CD4-positive, alpha-beta T cell treated with Interleukin-15 for 1 hour (primary cell): ENCODE data around the gene ZNF783.
"Not testable (repeated sequence)": the region's sequence is repeated elsewhere in the genome, so short reads cannot be mapped to it uniquely, and the experiment has no call there.

Source experiments
- DNase-seq: peaks from one replicate; pipeline ENCODE4 v3.0.0-alpha.2; 2020

The ZNF783 gene

DNA sequence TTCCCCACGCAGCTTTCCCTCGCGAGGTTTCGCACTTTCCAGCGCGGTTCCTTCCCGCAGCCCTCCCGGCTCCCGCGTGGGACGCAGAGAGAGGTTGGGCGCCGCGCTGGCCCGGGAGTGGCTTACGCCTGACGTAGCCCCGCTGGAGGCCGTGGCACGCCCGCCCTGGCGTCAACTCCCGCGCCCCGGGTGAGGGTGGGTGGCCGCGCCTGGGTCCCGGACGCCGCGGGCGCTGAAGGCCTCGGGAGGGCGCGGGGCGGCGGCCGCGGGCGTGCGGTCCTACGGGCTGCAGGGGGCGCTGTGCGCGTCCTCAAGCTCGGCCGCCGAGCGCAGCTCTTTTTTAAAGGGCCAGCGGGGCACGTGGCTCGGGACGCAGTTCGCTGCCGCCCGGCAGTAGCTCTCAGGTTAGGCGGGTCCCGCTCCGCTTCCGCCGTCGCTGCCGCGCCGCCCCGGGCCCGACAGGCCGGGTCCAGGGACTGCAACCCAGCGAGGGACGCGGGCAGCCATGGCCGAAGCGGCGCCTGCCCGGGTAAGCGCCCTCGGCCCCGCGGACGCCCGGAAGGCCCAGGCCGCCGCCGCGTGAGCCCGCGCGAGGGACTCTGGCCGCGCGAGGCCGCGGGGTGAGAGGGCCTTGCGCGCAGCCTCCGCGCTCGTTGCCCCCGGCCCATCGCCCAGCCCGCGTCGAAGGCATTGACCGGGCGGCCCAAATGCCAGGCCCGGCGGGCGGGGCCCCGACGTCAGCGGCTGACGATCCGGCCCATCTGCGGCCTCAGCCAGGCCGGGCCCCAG is at the start of gene ZNF783:
TSS of gene ZNF783 (plus strand) at position 368 of the 789 bp plus-strand sequence. CDS start at position 506, 138 bp downstream.
- DNase-seq, result peak; percentile 87

DNA sequence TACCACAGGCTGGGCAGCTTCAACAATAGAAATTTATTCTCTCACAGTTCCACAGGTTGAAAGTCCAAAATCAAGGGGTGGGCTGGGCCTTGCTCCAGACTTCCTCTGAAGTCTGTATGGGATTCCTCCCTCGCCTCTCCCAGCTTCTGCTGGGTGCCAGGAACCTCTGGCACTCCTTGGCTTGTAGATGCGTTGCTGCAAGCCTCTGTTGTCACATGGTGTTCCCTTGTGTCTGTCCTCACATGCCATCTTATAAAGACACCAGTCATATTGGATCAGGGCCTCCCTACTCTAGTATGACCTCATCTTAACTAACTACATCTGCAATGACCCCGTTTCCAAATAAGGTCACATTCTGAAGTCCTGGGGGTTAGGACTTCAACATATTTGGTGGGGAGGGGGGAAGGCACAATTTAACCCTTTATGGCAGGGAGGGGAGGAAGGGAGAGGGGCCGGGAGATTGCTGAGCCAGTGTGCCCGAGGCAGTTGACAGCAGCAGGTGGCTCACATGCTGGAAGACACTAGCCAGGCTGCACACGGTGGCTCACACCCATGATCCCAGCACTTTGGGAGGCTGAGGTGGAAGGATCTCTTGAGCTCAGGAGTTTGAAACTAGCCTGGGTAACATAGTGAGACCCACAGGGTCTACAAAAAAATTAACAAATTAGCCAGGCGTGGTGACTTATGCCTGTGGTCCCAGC is 47.8 kb upstream of the ZNF783 start:
- no peak for DNase-seq

DNA sequence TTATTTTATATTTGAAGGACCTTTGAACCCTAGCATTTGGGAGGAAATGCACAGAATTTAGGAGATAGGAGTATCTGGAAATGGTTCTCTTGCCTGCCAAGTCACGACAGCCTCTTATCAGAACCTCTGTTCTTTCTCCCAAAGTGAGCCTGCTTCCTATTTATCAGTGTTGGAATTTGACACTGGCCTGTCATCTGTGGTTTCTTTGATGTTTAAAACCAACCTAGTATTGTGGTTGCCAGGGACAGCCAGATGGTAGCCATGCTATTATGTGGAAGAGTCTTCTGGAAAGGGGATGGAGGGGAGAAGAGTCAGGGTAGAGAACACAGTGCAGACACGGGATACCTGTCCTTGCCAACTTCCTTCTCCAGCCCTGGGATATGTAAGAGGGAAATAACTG is 45.6 kb upstream of the ZNF783 start:
- no peak for DNase-seq

DNA sequence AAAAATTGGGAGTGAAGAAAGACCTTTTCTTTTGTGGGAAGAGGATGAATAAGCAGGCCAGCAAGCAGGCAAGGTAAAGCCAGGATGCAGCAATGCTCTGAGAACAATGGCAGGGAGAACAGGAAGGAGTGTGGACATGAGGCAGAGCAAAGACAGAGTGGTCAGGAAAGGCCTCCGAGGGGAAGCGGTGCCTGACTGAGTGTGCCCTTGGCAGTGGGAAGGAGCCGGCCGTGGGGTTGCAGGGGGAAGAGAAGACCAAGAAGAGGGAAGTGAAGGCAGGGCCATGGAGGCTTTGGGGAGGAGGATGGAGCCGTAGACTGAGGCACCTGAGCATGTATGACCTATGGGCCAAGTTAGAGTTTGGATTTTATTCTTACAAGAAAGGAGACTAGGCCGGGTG is 44.4 kb upstream of the ZNF783 start:
- no peak for DNase-seq

DNA sequence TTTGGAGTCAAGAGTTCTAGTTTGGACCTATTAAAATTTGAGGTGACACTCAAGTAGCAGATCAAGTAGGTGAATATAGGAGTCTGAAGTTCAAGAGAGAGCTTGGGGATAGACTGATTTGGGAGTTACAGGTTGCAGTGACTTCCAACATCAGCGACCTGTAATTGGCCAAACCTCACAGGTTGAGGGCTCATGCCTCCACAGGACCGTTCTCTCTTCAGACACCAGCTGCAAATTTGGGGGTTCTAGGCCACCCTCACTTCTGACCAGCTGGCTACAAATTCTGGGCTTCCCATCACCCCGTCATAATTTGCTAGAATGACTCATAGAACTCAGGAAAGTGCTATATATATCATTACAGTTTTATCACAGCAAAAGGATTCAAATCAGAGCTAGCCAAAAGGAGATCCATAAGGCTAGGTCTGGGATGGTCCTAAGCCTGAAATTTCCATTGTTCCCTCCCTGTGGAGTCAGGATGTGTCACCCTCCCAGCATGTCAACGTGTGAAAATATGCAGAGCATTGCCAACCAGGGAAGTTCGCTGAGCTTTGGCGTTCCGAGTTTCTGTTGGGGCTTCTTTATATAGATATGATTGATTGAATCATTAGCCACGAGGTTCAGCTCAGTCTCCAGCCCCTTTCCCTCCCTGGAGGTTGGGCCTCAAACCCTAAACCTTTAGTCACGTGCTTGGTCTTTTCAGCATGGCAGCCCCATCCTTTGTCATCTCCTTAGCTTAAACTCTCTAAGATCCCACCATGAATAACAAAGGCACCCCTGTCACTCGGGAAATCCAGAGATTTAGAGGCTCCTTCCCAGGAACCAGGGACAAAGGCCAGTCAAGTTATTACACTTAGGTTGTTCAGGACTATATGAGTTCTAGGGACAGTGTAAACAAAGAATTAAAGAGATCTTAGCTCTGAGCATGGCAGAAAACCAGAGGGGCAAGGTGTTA is 43.3 kb upstream of the ZNF783 start:
- DNase-seq, result no peak

DNA sequence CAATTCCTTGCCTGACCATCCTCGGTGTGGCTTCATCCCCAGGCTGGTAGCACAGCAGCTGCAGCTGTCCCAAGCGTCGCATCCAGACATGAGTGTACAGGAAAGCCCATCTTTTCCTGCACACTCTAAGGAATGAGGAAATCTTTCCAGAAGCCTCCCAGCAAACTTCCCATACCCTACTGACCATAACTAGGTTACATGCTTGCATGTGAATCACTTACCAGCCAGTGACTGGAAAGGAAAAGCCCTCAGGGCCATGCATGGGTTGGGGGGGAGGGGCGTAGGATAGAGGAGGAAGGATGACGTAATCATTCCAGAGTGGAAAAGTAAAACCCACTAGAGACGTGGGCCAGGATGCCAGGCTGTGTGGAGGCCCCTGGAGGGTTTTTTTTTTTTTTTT is 41.5 kb upstream of the ZNF783 start:
- no peak for DNase-seq

DNA sequence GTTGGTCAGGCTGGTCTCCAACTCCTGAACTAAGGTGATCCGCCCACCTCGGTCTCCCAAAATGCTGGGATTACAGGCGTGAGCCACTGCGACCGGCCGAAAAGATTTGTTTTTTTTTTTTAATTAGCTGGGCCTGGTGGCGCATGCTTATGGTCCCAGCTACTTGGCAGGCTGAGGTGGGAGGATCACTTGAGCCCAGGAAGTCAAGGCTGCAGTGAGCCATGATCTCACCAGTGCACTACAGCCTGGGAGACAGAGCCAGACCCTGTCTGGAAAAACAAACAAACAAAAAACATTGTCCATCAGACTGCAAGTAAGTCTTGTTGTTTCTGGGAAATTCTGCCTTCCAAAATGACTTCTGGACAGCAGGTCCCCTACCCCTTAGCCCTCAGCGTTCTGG is 38.8 kb upstream of the ZNF783 start:
- no peak for DNase-seq

DNA sequence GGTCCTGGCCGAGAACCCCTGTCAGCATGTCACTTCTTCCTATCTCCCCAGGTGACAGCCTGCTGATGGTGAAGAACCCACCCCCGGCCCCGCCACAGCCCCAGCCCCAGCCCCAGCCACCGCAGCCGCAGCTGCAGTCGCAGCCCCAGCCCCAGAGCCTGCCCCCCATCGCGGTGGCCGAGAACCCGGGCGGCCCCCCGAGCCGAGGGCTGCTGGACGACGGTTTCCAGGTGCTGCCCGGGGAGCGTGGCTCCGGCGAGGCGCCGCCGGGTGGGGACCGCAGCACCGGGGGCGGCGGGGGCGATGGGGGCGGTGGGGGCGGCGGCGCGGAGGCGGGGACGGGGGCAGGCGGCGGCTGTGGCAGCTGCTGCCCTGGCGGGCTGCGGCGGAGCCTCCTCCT is 38.2 kb upstream of the ZNF783 start:
- no peak for DNase-seq

DNA sequence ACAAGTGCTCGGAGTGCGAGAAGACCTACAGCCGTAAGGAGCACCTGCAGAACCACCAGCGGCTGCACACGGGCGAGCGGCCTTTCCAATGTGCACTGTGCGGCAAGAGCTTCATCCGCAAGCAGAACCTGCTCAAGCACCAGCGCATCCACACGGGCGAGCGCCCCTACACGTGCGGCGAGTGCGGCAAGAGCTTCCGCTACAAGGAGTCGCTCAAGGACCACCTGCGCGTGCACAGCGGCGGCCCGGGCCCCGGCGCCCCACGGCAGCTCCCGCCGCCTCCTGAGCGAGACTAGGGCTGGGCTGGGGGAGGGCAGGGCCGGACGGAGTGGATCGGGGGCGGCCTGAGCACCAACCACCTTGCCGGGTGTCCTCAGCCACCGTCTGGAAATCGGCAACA is 37.6 kb upstream of the ZNF783 start:
- no peak for DNase-seq

DNA sequence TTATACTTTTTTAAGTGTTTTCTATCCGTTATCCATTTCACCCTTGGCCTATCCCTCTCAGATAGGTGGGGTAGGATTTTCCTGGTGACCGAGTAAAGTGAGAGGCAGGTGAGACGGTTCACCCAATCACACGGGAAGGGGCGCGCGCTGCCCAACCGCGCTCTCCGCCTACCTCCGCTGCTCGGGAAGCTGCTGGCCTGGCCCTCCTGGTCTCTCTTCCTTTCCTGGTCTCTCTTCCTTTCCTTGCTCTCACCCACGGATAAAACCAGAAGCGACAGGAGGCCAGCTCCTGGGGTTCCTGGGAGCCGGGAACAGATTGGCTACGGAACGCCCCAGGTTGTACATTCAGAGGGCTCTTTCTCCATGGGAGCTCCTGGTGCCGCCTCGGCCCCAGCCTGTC is 36.9 kb upstream of the ZNF783 start:
- DNase-seq, result no peak

DNA sequence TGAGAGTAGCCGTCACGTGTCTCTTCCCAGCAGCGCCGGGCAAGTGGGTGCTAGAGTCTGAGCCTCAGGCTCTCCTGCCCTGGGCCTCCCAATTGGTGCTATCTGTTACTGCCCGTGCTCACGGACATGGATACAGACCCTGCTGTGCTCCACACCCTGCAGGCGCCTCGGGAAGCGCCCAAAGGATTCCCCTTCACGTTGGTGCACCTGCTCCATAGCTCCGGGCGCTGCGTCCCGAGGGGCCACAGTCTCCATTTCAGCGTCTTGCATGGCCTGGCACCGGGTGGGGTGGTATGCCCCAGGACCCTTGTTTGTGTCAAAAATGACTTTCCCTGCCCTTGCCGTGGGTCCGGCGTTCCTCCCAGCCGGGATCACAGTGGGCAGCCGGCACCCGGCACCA is 36.3 kb upstream of the ZNF783 start:
- DNase-seq, result no peak

DNA sequence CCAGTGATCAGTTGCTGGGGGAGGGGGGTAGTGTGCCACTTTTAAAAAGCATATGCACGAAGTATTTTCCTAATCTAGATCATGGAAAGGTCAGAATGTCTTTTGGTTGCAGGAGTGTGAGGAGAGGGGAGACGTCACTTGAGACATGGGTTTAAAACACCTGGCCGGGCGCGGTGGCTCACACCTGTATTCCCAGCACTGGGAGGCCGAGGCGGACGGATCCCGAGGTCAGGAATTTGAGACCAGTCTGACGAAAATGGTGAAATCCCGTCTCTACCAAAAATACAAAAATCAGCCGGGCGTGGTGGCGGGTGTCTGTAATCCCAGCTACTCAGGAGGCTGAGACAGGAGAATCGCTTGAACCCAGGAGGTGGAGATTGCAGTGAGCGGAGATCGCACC is 35.6 kb upstream of the ZNF783 start:
- DNase-seq, result not testable (repeated sequence)

DNA sequence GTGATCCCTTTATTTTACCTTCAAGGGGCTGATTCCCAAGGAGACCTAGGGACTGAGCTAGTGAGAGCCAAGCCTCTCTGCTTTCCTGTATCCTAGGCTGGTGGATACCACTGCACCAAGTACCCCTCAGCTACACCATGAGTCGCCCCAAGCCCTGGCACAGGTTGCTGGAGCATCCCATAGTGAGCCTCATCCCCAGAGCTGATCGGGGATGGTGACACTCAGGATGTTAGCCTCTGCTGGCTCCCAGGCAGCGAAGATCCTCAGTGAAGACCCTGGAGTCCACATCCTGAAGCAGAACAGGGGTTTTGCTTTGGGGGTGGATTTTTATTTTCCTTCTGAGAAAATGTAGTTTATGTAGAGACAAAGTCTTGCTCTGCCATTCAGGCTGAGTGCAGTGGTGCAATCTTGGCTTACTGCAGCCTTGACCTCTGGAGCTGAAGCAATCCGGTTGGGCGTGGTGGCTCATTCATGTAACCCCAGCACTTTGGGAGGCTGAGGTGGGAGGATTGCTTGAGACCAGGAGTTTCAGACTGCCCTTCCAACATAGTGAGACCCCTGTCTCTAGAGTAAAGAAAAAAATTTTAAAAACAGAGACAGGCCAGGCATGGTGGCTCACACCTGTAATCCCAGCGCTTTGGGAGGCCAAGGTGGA is 35.0 kb upstream of the ZNF783 start:
- DNase-seq, result no peak

DNA sequence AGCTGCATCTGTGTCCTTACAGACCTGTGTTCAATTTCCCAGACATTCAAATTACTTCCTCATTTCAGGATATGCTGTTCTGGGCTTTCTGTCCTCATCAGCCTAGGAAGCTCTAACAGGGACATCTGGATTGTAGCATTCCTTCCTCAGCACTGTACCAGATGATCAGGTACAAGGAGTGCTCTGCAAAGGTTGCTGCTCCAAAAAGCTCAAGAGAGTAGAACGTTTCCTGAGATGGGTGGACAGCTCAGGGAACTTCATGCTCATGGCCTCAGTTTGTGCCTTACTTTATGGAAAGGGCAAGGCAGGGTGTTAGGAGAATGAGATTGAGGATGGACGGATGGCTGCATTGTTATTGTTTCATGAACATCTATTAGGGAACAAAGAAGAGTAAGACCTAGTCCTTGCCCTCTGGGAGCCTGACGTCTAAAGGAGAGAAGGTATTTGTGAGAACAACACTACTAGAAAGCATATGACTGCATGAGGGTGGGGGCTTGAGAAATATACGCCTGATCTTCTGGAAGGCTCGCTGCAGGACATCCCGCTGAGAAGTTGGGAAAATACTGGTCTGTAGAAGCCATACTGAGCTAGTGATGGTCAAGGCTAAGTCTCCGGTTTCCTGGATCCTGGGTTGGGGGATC is 33.0 kb upstream of the ZNF783 start:
- DNase-seq, result no peak

DNA sequence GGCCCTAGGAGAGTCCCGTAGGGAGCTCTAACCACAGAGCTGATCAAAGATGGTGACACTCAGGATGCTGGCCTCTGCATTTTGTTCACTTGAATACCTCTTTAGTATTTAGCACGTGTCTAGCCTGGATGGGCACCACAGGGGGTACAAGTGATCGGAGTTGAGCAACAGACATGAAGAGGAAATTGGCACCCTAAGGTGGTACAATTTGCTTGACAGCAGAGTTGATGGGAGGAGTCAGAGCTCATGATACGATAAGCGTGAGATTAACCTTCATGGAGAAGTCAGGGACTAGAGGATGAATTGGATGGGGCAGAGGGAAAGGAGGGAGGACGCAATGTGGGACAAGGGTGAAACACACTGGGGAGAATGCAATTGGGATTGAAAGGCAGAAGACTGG is 32.5 kb upstream of the ZNF783 start:
- no peak for DNase-seq

DNA sequence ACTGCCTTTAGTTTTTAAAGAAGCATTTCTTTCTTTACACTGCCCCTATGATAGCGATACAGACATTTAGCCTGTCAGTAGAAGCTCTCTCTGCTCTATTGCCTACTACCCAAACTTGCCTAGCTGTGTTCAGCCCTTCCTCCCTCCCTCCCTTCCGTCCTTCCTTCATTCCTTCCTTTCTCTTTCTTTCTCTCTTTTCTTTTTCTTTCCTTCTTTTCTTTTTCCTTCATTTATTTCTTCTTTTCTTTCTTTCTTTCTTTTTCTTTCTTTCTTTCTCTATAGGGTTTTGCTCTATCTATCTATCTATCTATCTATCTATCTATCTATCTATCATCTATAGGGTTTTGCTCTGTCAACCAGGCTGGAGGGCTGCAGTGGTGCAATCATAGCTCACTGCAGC is 29.6 kb upstream of the ZNF783 start:
- DNase-seq, result no peak

DNA sequence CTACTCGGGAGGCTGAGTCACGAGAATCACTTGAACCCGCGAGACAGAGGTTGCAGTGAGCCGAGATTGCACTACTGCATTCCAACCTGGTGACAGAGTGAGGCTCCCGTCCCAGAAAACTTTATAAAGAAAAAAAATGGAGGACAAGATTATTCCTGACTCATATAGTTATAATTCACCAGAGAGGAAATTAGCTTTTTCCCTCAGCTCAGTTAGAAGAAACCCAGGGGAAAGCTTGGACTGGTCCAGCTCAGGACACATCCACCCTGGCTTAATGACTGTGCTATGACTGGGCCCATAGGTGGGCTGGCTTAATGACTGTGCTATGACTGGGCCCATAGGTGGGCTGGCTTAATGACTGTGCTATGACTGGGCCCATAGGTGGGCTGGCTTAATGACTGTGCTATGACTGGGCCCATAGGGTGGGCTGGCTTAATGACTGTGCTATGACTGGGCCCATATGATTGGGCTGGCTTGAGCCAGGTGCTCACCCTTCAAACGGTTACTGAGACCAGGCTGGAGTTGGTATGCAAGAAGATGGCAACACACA is 28.3 kb upstream of the ZNF783 start:
- not testable (repeated sequence) for DNase-seq

DNA sequence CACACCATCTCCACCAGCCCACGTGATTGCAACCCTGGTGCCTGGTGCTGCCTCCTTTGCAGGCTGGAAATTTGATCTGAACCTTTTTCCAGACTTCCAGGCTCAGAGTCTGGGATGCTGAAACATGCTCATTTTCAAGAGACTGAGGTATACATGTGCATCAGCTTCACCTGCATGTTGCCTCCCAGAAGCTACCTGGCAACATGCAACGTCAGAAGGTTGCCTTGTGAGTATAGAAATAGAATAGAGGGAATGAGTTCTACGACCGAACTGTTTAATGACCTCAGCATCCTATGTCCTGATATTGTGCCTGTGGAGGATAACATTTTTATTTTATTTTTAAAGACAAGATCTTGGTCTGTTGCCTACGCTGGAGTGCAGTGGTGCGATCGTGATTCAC is 24.5 kb upstream of the ZNF783 start:
- DNase-seq, result no peak

DNA sequence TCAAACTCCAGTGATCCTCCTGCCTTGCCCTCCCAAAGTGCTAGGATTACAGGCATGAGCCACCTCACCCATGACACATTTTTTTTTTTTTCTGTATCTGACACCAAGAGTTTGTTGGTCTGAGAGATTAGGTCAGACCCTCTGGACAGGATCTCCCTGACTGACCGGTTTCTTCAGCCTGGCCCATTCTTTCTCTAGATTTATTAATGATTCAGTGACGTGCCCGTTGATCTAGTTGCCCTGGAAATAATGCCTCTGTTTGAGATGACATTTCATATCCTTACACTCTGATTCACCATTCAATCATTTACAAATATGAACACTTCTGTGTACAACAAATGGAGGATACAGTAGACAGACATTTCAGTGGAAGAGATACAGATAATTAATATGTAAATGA is 23.9 kb upstream of the ZNF783 start:
- DNase-seq, result no peak

DNA sequence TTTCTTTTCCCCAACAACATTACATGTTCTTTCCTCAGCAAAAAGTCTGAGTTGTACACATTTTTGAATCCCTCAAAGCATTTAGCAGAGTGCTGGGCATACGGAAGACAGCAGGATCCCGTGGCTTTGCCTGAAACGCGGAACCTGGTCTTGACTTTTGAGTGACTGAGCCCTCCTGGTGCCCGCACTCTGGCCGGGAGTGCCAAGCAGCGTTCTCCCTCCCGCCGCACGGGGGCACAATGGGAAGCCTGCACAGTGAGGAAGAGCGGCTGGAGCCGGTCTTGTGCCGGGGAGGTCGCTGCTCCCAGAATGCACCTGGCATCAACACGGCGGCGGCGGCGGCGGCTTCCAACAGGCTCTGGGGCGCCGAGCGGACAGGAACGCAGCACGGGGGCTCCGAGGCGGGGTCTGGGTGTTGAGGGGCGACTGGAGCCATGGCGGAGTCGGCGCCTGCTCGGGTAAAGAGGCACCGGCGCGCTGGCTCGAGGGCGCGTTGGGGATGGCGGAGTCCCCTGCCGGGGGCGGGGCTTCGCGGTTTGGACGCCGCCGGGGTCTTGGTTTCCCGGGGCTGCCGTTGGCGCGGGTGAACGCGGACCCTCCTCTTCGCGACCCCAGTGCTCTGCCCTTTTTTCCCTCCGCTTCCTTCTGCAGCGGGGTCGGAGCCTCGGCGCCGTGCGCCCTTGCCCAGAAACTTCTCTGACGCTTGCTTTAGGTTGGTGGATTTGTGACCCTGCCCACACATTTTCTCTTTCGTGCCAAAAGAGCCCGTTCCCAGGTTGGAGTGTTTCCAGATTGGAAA is 22.5 kb upstream of the ZNF783 start, which contains the start of gene ZNF212:
TSS of gene ZNF212 (plus strand) at position 307 of the 799 bp plus-strand sequence. CDS start at position 435, 128 bp downstream.
- DNase-seq, result peak; percentile 88

DNA sequence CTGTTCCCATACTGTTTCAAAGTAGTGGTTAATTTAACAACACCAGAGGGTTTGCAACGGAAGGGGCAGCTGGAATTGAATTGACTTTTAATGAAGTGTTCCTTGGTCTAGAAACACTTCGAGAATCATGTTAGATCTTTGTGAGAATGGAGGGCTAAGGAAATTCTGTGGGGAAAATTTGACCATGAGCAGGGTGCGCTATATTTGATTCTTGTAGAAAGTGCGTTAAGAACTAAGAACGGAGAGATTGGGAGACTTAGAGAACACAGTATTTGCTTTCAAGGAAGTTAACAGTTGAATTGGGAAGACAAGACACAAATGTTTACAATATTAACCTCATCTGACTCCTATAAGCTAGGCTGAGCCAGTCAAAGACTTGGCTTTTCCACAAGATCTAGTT is 21.4 kb upstream of the ZNF783 start:
- DNase-seq, result no peak
